Measurements from ENCODE around the gene POU2F1. TPM values are rescaled to one million over a fixed set of nuclear protein-coding genes. Genes with fewer than 3 reads are reported as not detected.

Gene POU2F1
- total and polyA plus RNA-seq, 7 donors, result 0.83 to 9.0 (median 6.3) TPM

- 6 to 9% (median 8%) methylated on average over 45 to 49 of the region's 49 CpGs for WGBS, 3 donors
- Histone ChIP-seq H3K4me1 (peaks cover 6% of the 10 kb centered on the region), H3K27me3 (ENCODE audit: insufficient read depth in 3 of 3, low read length in 2 of 3) (peaks cover 0 to 6% (median 3%) of the 10 kb centered on the region in 3 donors), H3K9me3 (no peaks in the 10 kb centered on the region), H3K4me3 (peak overlapping the region; percentile 67), H3K27ac (no peak overlapping the region), H3K36me3 (ENCODE audit: insufficient read depth in 1 of 2, low read depth in 1 of 2) (no peaks in the 10 kb centered on the region)
- DNase-seq (peak in 1 of 2 donors; percentile 65), ATAC-seq (peak; percentile 43 to 75 (median 46))
- TF ChIP-seq, protein P1, sequence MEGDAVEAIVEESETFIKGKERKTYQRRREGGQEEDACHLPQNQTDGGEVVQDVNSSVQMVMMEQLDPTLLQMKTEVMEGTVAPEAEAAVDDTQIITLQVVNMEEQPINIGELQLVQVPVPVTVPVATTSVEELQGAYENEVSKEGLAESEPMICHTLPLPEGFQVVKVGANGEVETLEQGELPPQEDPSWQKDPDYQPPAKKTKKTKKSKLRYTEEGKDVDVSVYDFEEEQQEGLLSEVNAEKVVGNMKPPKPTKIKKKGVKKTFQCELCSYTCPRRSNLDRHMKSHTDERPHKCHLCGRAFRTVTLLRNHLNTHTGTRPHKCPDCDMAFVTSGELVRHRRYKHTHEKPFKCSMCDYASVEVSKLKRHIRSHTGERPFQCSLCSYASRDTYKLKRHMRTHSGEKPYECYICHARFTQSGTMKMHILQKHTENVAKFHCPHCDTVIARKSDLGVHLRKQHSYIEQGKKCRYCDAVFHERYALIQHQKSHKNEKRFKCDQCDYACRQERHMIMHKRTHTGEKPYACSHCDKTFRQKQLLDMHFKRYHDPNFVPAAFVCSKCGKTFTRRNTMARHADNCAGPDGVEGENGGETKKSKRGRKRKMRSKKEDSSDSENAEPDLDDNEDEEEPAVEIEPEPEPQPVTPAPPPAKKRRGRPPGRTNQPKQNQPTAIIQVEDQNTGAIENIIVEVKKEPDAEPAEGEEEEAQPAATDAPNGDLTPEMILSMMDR (IDR thresholded peaks at IDR 0.05), result peak; percentile 5
- intact Hi-C loops (cut with DNase I), result no loop called here
These were observed 218.8 kb downstream of the POU2F1 start for GRCh38 chr1:167439301-167439988.

GRCh38 chr1:167440345-167440744 is 219.7 kb downstream of the POU2F1 start:
- ATAC-seq (no peak), DNase-seq (no peak)
- H3K27me3 ChIP-seq (ENCODE audit: insufficient read depth in 3 of 3, low read length in 2 of 3), result peaks cover 0 to 6% (median 3%) of the 10 kb centered on the region in 3 donors
- no peaks in the 10 kb centered on the region for H3K36me3 ChIP-seq (ENCODE audit: insufficient read depth in 1 of 2, low read depth in 1 of 2)
- H3K4me1 ChIP-seq, result peaks cover 6% of the 10 kb centered on the region
- 93 to 97% (median 93%) methylated on average over 4 of the region's 4 CpGs for WGBS, 3 donors
- no peaks in the 10 kb centered on the region for H3K9me3 ChIP-seq
- H3K4me3 ChIP-seq, result no peak overlapping the region
- TF ChIP-seq, protein P1 (IDR thresholded peaks at IDR 0.05), result no peak
- no peak overlapping the region for H3K27ac ChIP-seq
- intact Hi-C loops (cut with DNase I), result loop anchor here (5.0 kb wide), 2 partner anchors 38 to 373 kb away; no protein-coding TSS in a partner anchor

DNA sequence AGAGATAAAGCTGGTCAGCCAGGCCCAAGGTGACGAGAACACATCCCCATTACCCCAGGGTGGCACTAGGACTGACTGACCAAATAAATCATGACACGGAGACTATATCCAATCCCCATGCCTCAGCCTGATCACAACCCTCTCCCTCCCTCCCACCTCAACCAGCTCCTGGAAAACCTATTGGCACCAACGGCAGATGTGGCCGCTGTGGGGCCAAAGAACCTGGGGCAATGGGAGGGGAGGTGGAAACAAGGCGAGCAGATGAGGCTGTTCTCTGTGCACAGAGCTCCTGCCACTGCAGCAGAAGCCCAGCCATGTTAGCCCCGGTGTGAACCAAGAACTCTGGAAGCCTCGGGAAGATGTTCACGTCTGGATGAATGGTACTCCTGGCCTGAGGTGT is 220.1 kb downstream of the POU2F1 start:
- intact Hi-C loops (cut with DNase I), result loop anchor here (1.0 to 5.0 kb wide), 3 partner anchors 38 to 374 kb away; no protein-coding TSS in a partner anchor
- Histone ChIP-seq H3K9me3 (no peaks in the 10 kb centered on the region), H3K27ac (no peak overlapping the region), H3K4me1 (peaks cover 6% of the 10 kb centered on the region), H3K27me3 (ENCODE audit: insufficient read depth in 3 of 3, low read length in 2 of 3) (peaks cover 0 to 6% (median 3%) of the 10 kb centered on the region in 3 donors), H3K36me3 (ENCODE audit: insufficient read depth in 1 of 2, low read depth in 1 of 2) (no peaks in the 10 kb centered on the region), H3K4me3 (no peak overlapping the region)
- TF ChIP-seq, protein P1 (IDR thresholded peaks at IDR 0.05), result no peak
- 97 to 98% (median 97%) methylated on average over 8 of the region's 8 CpGs for WGBS, 3 donors
- ATAC-seq, result no peak
- DNase-seq, result no peak

- intact Hi-C loops (cut with DNase I), result loop anchor here (1.0 to 5.0 kb wide), 3 partner anchors 39 to 375 kb away; no protein-coding TSS in a partner anchor
- DNase-seq (no peak), ATAC-seq (no peak)
- Histone ChIP-seq H3K9me3 (no peaks in the 10 kb centered on the region), H3K4me3 (no peak overlapping the region), H3K27me3 (ENCODE audit: insufficient read depth in 3 of 3, low read length in 2 of 3) (peaks cover 0 to 6% (median 3%) of the 10 kb centered on the region in 3 donors), H3K27ac (no peak overlapping the region), H3K4me1 (peaks cover 6% of the 10 kb centered on the region), H3K36me3 (ENCODE audit: insufficient read depth in 1 of 2, low read depth in 1 of 2) (no peaks in the 10 kb centered on the region)
- 93 to 98% (median 95%) methylated on average over 3 of the region's 3 CpGs for WGBS, 3 donors
- TF ChIP-seq, protein P1 (IDR thresholded peaks at IDR 0.05), result no peak
These were observed 220.5 kb downstream of the POU2F1 start for GRCh38 chr1:167441222-167441621.
